ENCODE data around the gene SEPTIN11. TPM values are rescaled to one million over a fixed set of nuclear protein-coding genes. Genes with fewer than 3 reads are reported as not detected.
"Not testable (repeated sequence)": the region's sequence is repeated elsewhere in the genome, so short reads cannot be mapped to it uniquely, and the experiment has no call there.

The SEPTIN11 gene
- total RNA-seq, 1 experiment from 2014 or later, result 76.4 TPM

DNA sequence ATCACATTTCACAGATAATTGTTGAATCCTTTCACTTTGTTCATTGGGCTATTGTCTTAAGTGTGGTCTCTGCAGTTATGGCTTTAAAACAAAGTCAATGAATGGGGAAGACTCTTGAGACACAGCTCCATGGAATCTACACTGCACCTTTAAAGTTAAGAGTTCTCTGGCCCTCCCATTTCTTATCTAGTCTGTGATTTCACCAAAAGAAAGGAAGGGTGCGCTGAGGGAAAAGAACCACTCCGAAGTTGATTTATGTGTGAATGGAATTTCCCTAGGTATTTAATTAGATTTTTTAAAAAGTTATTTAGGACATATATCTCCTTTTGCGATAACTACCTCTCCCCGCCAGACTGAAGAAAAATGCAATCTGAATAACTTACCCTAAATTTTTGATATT is 2.5 kb downstream of the SEPTIN11 start:
- no peak for DNase-seq (ENCODE audit: low spot score)

DNA sequence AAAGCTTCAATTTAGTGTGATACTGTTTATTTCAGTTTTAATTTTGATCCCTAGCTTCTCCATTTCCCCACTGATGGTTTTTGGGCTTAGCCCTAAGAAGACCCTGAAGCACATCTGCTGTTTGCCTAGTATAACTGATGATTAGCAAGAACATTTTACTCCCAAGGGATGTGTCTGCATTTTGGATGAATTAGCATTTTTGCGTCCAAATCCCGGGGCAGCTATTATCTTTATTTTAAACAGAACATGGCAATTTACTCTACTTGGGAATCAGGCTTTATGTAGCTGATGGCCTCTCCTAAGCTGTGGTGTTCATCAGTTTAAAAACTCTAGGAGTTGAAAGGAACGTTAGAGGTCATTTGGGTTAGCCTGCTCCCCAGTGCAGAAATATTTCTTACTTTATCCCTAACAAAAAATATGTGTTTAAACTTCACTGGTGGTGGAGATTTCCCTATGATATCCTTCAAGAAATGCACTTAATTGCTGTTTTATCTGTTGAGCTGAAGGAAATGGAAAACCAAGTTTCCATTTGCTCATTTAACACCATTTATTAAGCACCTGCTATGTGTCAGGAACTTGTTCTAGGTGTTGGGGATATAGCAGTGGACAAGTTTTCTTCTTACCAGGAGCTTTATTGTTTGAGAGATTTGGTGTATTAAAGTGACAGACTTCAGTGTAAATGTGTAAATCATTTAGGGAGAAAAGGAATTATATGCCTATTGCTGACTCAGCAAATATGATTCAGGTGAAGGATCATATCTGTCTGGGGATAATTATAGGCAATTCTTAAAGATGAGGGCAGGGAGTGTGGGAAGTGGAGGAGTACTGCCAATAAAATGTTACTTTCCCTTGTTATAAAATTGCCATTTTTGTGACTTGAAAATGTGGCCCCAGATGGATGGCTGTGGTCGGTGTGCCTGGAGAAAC is 3.4 kb downstream of the SEPTIN11 start:
- DNase-seq (ENCODE audit: low spot score), result no peak

DNA sequence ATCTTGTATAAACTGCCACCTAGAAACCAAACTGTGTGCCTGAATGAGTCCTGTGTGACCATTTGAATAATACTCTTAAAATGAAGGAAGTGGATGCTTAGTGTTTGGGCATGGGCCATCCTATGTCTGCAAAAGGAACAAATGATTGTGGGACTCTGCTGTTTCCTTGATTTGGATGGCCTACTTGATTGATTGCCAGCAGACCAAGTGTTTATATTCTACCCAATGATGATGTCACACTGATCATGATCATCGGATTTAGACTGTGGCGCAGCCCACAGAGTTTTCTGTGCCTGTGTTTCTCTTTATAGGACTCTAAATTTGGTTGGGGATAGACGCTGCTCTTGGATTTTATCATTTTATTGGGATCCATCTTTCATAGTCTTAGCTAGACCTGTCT is 4.4 kb downstream of the SEPTIN11 start:
- no peak for DNase-seq (ENCODE audit: low spot score)

DNA sequence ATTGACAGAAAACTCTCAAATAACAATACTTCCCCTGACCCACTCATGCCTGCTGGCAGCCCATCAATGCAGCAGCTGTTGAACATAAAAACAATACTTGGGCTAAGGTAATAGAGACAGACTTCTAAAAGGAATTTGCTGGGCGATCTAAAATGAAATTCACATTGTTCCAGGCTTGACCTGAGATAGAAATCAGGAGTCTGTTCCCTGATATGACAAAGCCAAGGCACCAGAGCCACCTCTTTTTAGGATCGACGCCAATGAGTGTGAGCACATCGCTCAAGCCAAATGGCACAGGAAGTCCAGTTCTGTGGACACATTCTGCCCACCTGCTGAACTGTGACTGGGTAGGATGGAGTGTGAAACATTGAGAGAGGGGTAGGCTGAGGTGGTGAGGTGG is 4.9 kb downstream of the SEPTIN11 start:
- no peak for DNase-seq (ENCODE audit: low spot score)

DNA sequence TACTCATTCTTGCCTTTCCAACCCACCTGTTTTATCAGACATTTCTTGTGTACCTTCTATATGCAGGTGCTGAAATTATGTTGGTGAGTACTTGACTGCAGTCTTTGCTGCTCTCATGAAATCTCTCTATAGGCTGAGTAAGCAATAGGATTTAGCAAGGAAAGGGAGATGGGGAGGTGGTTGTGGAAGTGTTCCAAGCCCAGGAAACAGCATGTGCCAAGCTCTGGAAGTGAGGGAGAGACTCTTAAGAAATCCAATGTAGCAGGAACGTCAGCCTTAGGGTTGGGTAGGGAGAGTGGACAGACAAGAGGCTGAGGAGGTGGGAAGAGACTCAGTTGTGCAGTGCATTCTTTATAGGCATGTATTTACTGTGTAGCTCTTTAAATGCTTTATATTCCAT is 5.6 kb downstream of the SEPTIN11 start:
- no peak for DNase-seq (ENCODE audit: low spot score)

DNA sequence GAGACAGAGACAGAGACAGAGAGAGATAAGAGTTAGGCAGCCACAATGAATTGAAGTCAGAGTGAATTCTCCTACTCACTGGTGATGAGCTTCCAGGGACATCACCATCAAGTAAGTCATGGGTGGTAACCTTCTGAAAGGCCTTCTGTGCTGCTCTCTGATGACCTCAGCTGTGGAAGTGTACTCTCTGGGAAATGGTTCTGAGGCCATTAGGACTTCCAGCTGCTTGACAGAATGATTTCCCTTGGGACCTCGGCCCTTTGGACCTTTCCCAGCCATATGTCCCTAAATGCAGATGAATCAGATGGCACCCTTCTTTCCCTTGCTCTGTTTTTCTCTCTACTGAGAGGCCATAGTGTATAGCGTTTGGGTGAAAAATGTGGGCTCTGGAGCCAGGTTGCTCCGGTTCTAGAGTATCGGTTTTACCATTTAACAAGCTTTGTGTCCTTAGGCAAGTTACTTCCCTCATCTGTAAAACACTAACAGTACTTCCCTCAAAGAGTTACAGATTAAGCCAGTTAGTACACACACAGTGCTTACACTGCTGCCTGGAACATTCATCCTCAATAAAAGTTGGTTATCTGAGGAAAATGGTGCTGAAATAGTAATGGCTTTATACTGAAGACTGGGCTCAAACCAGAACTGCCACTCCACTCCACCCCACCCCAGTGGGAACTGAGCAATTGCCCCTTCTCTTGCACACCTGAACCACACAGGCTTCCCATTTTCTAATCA is 7.6 kb downstream of the SEPTIN11 start:
- DNase-seq (ENCODE audit: low spot score), result no peak

DNA sequence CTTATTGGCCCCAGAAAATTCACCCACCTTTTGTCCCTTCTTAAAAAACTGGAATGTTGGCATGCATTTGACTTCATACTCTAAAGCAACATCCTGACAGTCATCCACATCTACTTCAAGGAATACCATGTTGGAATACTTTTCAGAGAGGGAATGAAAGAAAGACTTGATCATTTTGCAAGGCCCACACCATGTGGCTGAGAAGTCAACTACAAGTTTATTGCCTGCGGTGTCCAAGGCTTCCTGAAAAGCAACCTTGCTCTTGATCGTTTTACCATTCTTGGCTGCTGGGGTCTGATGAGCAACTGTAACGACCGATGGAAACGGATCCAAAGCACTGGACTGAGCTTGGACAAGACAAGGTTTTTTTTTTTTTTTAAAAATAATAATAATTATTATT is 9.3 kb downstream of the SEPTIN11 start:
- no peak for DNase-seq (ENCODE audit: low spot score)

DNA sequence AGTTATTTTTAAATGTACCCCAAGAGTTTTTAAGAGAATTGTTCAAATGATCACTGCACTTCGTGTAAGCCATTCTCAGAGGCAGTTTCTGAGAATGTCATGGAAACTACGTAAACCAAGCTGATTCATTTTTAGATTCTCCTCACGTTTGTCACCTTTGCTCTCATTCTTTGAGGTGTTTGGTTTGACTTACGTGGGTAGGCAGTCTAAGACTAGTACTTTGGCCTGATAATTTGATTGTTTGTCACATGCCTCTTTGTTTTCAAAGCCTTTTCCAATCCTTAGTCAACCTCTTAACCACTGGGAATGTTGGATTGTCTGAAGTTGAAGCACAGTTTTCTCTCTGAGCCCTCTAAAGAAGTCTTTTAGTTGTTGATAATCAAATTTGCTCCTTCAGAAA is 10.5 kb downstream of the SEPTIN11 start:
- DNase-seq (ENCODE audit: low spot score), result no peak

DNA sequence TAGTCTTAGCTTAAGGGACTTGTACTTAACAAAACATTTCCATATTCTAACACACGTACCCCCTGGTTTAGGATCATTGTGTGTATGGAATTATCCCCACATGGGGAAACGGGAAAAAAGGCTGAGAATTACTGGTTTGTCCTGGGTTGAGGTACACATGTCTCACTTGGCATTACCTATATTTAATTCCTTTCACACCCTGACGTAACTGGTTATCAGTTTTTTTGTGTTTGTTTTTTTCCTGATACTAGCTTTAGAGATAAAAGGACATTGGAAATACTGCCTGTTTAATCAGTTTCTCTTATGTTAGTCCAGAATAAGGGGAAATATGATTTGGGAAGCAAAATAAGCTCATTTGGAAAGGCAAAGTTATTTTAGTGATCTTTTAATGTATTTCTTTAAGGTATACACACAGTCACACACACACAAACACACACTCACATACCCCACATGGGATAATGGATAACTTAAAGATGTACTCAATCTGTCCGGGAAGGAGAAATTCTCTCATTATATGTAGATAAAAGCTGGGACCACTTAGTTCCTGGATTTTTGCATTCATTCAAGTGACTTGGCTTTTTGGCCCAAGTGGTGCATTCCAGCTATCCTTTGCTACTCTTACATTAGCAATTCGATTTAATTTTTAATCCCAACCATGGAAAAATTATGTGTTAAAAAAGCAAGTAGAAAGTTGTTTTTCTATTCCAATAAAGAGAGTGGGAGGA is 13.0 kb downstream of the SEPTIN11 start:
- no peak for DNase-seq (ENCODE audit: low spot score)

DNA sequence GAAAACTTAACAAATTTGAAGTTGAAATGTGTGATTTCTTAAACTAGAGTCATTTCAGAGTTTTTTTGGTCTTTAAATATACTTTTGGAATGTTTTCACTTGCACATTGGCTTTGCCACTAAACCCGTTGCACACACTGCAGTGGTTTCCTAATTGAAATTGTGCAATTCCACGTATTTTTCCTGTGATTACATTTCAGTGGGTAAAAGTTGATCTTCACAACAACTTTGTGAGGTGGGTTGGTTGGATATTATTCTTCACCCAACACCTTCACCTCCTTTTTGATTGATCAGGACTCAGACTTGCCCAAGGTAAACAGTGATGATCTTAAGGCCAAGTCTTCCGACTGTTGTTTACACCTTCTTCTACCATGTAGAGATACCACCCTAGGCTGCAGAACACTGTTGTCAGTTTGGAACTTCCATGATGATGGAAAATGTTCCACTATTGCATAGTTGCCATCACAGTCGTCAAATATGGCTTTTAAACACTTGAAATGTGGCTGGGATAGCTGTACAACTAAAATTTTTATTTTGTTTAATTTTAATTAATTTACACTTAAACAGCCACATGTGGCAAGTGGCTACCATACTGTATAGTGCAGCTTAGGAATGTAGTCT is 13.7 kb downstream of the SEPTIN11 start:
- DNase-seq (ENCODE audit: low spot score), result no peak

DNA sequence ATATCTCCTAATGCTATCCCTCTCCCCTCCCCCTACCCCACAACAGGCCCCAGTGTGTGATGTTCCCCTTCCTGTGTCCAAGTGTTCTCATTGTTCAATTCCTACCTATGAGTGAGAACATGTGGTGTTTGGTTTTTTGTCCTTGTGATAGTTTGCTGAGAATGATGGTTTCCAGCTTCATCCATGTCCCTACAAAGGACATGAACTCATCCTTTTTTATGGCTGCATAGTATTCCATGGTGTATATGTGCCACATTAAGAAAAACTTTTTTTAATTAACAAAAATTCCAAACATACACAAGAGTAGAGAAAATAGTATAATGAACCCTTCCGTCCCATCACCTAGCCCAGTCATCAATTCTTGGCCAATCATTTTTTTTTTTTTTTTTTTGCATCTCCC is 14.4 kb downstream of the SEPTIN11 start:
- DNase-seq (ENCODE audit: low spot score), result not testable (repeated sequence)

DNA sequence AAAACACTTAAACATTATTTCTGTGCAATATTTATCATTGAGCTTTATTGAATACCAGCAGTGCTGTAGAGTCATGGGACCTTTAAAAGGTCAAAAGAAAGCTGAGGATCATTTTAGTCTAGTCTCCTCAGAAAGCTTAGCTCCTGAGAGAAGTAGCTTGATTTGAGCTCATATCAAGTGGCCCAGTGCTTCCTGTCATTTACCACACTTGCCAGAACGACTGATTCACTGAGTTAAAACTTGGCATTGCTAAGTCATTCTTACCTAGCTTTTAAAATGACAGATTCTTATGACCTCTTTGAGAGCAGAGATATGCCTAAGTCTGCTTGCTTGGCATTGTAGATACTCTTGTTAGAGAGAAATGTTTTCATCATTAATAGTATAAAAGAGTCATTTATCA is 15.2 kb downstream of the SEPTIN11 start:
- DNase-seq (ENCODE audit: low spot score), result no peak

DNA sequence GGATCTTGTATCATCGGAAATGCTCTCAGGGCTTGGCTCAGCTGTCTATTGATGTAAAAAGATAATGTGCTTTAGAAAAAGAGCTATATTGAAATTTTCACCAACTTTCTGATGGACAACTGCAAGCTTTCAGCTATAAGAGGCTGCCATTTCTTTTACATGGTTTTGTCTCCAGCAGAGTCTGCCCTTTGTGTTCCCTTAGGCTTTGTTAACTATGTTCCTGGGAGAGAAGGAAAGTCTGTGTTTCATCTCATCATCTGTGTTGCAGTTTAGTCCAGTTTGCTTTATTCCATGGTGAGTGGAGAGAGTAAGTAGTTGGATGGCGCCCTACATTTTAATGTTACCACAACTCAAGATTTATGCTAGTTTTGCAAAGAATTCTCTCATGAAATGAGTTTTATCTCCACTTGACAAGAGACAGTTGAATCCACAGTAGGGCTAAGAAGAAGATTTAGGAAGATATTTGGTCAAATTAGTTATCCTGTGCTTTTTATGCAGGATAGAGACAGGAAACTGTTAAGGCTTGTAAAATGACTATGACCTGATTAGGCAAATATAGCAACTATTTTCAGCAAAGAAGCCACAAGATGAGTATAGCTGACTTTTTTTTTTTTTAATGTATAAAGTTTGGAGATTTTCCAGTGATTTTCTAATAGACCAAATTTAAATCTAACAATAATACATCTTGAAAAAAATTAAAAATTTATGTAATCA is 16.5 kb downstream of the SEPTIN11 start:
- no peak for DNase-seq (ENCODE audit: low spot score)

DNA sequence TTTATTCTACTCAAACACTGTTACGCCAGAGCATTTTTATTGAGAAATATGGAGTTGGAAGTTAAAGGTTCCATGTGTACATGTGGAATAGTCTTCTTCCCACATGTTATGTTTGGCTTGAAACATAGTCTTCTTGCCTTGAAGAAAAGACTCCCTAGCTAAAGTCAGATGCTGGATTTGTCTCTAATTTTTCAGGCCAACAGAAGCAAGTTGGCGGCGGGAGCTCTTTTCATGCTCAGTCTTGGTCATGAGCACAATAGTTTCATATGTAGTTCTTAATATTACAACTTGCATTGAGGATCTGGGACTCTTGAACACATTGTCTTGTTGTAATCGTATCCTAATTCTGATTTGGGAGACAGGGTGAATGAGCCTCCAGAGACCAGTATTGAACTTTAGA is 19.4 kb downstream of the SEPTIN11 start:
- no peak for DNase-seq (ENCODE audit: low spot score)

DNA sequence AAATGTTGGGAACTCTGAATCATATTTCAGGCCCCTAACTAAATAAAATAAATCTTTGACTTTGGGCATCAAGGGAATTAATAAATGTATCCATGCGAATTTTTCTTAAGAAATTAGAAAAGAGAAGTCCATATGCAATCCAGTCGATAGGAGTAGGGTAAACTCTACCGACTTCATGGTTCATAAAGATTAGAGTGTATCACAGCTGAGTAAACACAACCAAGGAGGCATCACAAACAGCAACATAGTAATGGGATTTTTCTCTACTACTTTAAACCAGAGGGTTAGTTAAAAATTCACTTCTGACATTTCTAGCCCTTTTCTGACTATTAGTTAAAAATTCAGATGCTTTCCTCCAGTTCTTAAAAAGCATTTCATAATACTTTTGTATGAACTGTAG is 19.9 kb downstream of the SEPTIN11 start:
- DNase-seq (ENCODE audit: low spot score), result no peak

DNA sequence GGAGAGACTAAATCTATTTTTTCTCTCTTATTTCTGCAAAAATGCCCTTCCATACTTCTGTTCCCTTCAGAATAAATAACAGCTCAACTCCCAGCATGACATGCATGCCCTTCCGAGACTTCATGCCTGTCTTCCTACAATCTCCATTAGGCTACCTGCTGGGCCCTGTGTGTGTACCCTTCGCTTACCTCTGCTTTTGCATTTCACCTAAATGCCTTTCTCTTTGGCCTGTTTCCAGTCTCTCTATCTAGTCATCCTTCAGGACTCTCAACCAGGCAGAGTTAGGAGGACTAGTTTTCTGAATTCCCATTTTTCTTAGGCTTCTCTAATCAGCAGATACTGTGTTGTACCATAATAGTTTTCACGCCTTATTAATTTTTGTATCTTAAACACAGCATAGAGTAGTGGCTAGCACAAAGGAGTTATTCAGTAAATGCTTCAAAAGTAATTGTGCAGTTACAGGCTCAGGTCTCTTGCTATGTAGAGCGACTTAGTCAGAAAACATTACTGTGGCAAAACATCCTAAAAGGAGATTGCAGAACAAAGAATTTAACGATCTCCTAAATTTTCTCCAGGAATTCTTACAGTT is 20.5 kb downstream of the SEPTIN11 start:
- no peak for DNase-seq (ENCODE audit: low spot score)

DNA sequence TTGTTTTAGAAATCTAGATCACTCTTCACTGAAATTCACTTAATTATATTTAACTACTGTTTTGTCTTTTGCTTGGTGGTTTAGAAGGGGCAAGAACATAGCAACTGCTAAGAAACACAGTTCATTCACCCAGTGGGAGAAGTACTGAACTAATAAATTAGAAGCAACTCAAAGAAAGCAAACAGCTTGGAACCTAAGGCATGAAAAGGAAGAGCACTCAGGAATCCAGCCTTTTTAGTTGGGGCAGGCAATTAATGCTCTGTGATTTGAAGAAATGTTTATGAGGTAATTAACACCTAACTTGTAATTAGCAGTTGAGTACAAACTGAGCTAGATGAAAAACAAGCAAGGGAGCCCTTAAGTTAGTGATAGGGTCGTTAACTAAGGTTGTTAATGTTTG is 22.8 kb downstream of the SEPTIN11 start:
- DNase-seq (ENCODE audit: low spot score), result no peak

DNA sequence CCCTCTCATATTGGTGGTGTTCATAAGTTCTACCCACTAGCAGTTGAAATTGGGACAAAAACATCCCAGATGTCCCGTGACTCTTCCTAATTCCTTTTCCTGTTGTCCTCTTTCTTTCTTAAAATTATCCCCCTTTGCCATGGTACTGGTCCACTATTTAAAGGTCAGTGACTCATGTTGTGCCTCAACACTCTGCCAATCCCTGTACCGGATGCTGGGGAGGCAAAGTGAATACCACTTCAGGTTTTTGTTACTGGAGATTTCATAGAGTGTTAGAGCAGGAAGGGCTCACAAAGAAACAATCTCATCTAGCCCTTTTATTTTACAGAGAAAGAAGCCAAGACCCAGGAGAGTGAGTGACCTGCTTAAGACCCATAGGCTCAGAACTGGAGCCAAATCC is 24.6 kb downstream of the SEPTIN11 start:
- DNase-seq (ENCODE audit: low spot score), result no peak

DNA sequence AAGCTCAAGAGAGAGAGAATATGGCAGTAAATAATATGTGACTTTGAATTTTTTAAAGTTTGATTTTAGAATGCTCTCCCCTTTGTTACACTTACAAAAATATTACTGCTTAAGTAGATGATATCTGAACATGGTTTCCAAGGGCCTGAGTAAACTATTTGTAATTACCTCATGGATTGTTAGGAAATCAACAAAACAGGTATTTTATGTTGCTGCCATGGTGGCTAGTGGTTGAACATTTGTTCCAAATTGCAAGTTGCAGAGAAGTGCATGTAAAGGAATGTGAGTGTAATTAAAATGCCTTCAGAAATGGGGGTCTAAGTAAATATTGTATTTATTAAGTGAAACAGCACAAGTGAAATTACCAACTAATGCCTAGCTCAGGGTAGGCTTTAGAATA is 27.6 kb downstream of the SEPTIN11 start:
- no peak for DNase-seq (ENCODE audit: low spot score)

DNA sequence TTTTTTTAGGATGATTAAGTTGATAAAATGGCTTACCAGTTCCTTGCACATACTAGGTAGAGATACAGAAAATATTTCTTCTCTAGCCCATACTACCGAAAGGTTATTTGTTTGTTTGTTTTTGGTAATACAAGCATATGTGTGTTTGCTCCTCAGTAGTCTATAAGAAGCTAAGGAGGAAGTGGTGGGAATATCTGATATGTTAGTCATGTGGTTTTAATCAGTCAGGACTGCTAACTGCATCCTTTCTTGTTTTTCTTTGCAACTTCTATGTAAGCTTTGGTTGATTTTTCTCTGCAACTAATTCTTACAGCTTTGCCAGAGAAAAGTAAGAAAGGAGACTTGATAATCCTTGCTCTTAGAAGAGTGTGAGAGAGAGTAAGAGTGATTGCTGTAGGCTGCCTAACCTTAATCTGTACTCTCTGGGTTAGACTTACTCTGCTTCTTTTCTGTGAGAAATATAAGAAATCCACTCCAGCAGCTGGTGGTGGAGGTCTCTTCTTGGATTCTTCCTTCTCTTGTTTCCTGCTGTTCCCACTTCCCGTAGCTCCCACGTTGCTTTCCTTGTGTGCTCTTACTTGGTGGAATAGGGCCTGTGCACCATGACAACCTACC is 28.3 kb downstream of the SEPTIN11 start:
- DNase-seq (ENCODE audit: low spot score), result peak; percentile 68

DNA sequence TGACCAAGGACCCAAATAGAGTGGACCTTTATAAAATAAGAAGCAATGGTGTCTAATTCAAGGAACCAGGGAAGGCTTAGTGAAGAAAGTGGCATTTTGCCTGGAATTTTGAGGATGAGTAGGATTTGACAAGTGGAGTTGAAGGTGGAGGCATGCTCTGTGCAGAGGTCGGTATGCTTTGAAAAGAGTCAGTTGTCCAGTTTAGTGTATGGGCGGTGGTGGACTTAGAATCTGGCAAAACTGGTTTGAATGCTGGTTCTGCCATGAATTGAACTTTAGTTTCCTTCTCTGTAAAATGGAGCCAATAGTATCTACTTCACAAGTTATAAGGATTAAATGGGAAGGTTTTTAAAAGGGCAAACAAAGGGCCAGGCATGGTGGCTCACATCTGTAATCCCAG is 29.7 kb downstream of the SEPTIN11 start:
- DNase-seq (ENCODE audit: low spot score), result no peak

Measured in H4 (cell line).